ENCODE results near the gene SEMA5A. TPM values are rescaled to one million over a fixed set of nuclear protein-coding genes. Genes with fewer than 3 reads are reported as not detected.

The SEMA5A gene
- total RNA-seq, 1 experiment from 2014 or later = 34.3 TPM

DNA sequence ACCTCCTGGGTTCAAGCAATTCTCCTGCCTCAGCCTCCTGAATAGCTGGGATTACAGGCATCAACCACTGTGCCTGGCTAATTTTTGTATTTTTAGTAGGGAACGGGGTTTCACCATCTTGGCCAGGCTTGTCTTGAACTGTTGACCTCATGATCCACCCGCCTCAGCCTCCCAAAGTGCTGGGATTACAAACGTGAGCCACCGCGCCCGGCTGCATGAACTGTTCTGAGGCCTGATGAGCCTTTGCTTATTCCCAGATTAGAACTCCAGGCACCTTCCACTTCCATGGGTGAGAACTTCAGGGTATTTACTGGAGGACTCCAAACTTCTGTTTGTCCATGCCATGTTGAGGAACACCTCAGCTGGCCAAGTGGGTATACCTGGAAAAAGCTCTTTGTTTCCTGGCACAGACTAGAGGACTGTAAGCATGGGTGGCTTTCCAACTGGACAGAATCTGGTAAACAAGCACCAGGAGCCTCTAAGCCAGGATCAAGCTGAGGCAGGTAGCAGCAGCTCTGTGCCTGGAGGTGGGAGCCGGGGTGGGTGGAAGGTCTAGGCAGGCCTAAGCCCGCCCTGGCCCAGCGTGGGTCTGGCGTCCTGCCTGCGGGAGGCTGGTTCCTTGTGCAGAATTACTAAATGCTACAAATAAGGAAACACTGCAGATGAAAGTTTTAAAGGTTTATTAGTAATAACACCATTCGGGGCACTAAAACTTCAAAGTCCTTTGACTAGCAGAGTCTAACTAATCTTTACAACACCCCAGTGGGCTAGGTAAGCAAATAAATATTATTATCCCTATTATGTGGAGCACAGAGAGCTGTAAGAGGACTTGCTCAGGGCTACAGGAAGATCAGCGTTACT is 78.4 kb downstream of the SEMA5A start:
- H3K27me3 Mint-ChIP-seq (ENCODE audit: insufficient read depth, unreplicated experiment) = no peaks in the 10 kb centered on the region
- no peak overlapping the region for H3K4me3 Mint-ChIP-seq (ENCODE audit: unreplicated experiment)
- intact Hi-C loops (cut with micrococcal nuclease; ENCODE audit: unreplicated experiment) = no loop called here
- H3K9me3 Mint-ChIP-seq (ENCODE audit: unreplicated experiment) = no peaks in the 10 kb centered on the region
- Histone ChIP-seq H3K36me3 (ENCODE audit: control insufficient read depth, insufficient read depth, low read length) (no peaks in the 10 kb centered on the region), H3K4me1 (no peaks in the 10 kb centered on the region), H3K9me3 (no peaks in the 10 kb centered on the region), H3K4me3 (ENCODE audit: low read depth, low read length) (no peak overlapping the region), H3K27me3 (replicated peaks; ENCODE audit: control insufficient read depth, insufficient read depth, low read length) (no peaks in the 10 kb centered on the region)
- peaks cover 5% of the 10 kb centered on the region for H3K36me3 Mint-ChIP-seq (ENCODE audit: insufficient read depth, unreplicated experiment)
- TF ChIP-seq, protein P1, sequence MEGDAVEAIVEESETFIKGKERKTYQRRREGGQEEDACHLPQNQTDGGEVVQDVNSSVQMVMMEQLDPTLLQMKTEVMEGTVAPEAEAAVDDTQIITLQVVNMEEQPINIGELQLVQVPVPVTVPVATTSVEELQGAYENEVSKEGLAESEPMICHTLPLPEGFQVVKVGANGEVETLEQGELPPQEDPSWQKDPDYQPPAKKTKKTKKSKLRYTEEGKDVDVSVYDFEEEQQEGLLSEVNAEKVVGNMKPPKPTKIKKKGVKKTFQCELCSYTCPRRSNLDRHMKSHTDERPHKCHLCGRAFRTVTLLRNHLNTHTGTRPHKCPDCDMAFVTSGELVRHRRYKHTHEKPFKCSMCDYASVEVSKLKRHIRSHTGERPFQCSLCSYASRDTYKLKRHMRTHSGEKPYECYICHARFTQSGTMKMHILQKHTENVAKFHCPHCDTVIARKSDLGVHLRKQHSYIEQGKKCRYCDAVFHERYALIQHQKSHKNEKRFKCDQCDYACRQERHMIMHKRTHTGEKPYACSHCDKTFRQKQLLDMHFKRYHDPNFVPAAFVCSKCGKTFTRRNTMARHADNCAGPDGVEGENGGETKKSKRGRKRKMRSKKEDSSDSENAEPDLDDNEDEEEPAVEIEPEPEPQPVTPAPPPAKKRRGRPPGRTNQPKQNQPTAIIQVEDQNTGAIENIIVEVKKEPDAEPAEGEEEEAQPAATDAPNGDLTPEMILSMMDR (IDR thresholded peaks at IDR 0.05; ENCODE audit: insufficient read depth in 1 of 2, low read depth in 1 of 2, low read length in 1 of 2, severe bottlenecking in 1 of 2, unreplicated experiment in 1 of 2) = no peak
- ChIA-PET CTCF (no interaction called here), POLR2A (no interaction called here)
- no peak for DNase-seq
- no peaks in the 10 kb centered on the region for H3K4me1 Mint-ChIP-seq (ENCODE audit: low read depth, unreplicated experiment)
- BruUV-seq (replicated peaks) = no TSS peak
- no peak overlapping the region for H3K27ac Mint-ChIP-seq (ENCODE audit: unreplicated experiment)

DNA sequence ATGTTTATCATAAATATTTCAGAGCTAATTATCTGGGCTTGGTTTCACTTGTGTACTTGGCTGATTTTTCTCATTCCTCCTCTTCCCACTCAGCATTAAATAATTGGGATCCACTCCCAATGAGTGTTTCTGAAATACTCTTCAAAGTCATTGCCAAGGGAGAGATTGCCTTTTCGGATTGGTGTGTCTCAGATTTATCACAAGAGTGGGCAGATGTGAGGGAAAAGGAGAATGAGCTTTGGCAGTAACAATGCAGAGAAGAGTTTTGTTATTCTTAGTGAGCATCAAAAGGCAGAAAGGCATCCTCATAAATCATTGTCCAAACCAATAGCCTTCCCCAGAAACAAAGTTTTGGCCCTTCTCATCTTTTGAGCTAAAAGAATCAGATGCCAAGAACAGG is 79.2 kb downstream of the SEMA5A start:
- Histone ChIP-seq H3K36me3 (ENCODE audit: control insufficient read depth, insufficient read depth, low read length) (no peaks in the 10 kb centered on the region), H3K4me3 (ENCODE audit: low read depth, low read length) (no peak overlapping the region), H3K4me1 (no peaks in the 10 kb centered on the region), H3K9me3 (no peaks in the 10 kb centered on the region), H3K27me3 (replicated peaks; ENCODE audit: control insufficient read depth, insufficient read depth, low read length) (no peaks in the 10 kb centered on the region)
- Mint-ChIP-seq H3K27me3 (ENCODE audit: insufficient read depth, unreplicated experiment) (no peaks in the 10 kb centered on the region), H3K9me3 (ENCODE audit: unreplicated experiment) (no peaks in the 10 kb centered on the region), H3K4me1 (ENCODE audit: low read depth, unreplicated experiment) (no peaks in the 10 kb centered on the region), H3K4me3 (ENCODE audit: unreplicated experiment) (no peak overlapping the region), H3K36me3 (ENCODE audit: insufficient read depth, unreplicated experiment) (peaks cover 5% of the 10 kb centered on the region), H3K27ac (ENCODE audit: unreplicated experiment) (no peak overlapping the region)
- intact Hi-C loops (cut with micrococcal nuclease; ENCODE audit: unreplicated experiment) = no loop called here
- DNase-seq = no peak
- TF ChIP-seq, protein P1 (IDR thresholded peaks at IDR 0.05; ENCODE audit: insufficient read depth in 1 of 2, low read depth in 1 of 2, low read length in 1 of 2, severe bottlenecking in 1 of 2, unreplicated experiment in 1 of 2) = no peak
- POLR2A ChIA-PET = no interaction called here
- CTCF ChIA-PET = no interaction called here
- no TSS peak for BruUV-seq (replicated peaks)

DNA sequence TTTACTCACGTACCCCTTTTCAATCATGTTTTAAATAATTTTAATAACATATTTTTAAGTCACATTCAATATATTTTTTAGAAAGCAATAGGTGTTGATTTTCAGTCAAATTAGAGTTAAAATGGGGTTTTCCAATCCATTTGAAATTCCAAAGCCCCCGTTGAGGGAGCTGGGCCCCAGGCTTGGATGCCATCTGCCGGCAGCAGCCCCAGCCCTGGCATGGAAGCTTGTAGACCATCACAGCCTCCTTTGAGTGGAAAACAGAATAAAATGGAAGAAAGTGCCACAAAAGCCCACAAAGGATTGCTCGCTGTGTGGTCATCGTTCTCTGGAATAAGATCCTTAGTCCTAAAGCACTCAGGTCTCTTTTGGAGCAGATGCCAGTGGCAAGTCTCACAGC is 81.4 kb downstream of the SEMA5A start:
- no peaks in the 10 kb centered on the region for H3K36me3 ChIP-seq (ENCODE audit: control insufficient read depth, insufficient read depth, low read length)
- TF ChIP-seq, protein P1 (IDR thresholded peaks at IDR 0.05; ENCODE audit: insufficient read depth in 1 of 2, low read depth in 1 of 2, low read length in 1 of 2, severe bottlenecking in 1 of 2, unreplicated experiment in 1 of 2) = no peak

More for the DNA sequence above, 81.4 kb downstream of the SEMA5A start:
- Mint-ChIP-seq H3K9me3 (ENCODE audit: unreplicated experiment) (no peaks in the 10 kb centered on the region), H3K27me3 (ENCODE audit: insufficient read depth, unreplicated experiment) (no peaks in the 10 kb centered on the region), H3K4me1 (ENCODE audit: low read depth, unreplicated experiment) (no peaks in the 10 kb centered on the region), H3K27ac (ENCODE audit: unreplicated experiment) (no peak overlapping the region), H3K4me3 (ENCODE audit: unreplicated experiment) (no peak overlapping the region), H3K36me3 (ENCODE audit: insufficient read depth, unreplicated experiment) (no peaks in the 10 kb centered on the region)
- intact Hi-C loops (cut with micrococcal nuclease; ENCODE audit: unreplicated experiment) = no loop called here
- H3K27me3 ChIP-seq (replicated peaks; ENCODE audit: control insufficient read depth, insufficient read depth, low read length) = no peaks in the 10 kb centered on the region
- POLR2A ChIA-PET = no interaction called here
- no peaks in the 10 kb centered on the region for H3K4me1 ChIP-seq
- H3K9me3 ChIP-seq = no peaks in the 10 kb centered on the region
- BruUV-seq (replicated peaks) = no TSS peak
- no peak overlapping the region for H3K4me3 ChIP-seq (ENCODE audit: low read depth, low read length)
- DNase-seq = no peak
- CTCF ChIA-PET = no interaction called here
